Activated B cell treated with CpG ODN at 0.5 μM for 24 hours (primary cell): Measurements from ENCODE around the gene SLC19A2. TPM values are rescaled to one million over a fixed set of nuclear protein-coding genes. Genes with fewer than 3 reads are reported as not detected.
A peak's percentile ranks its signal among the peaks of the same experiment; 100 is the strongest.

Experiments
- ATAC-seq: fragments of 200-7000 bp; cut with Tn5 transposase; one replicate; pipeline ENCODE4 v1.10.0; 2021; ENCODE audit warnings: low read depth, mild to moderate bottlenecking, moderate library complexity
- CTCF ChIA-PET: fragments of 350-600 bp; sonication (Branson Sonifier 250); formaldehyde crosslinking; loops from one replicate; lab custom pipeline; 2021; ENCODE audit warnings: antibody characterized with exemption; lab: Charles Lee
- POLR2A ChIA-PET: fragments of 350-600 bp; sonication (Branson Sonifier 250); formaldehyde crosslinking; loops from one replicate; lab custom pipeline; 2021; ENCODE audit warnings: antibody characterized with exemption; lab: Charles Lee
- DNase-seq: peaks from one replicate; pipeline ENCODE4 v3.0.0; 2022
- H3K27ac Mint-ChIP-seq: one replicate; pipeline ENCODE4 v1.8.0; 2020; ENCODE audit warnings: mixed read lengths
- H3K27me3 Mint-ChIP-seq: one replicate; pipeline ENCODE4 v1.8.0; 2021; ENCODE audit warnings: mixed read lengths
- H3K36me3 Mint-ChIP-seq: one replicate; pipeline ENCODE4 v1.8.0; 2021; ENCODE audit warnings: low read depth, mixed read lengths
- H3K4me1 Mint-ChIP-seq: one replicate; pipeline ENCODE4 v1.8.0; 2021; ENCODE audit warnings: mixed read lengths
- H3K4me3 Mint-ChIP-seq: one replicate; pipeline ENCODE4 v1.8.0; 2020; ENCODE audit warnings: mild to moderate bottlenecking, mixed read lengths
- H3K9me3 Mint-ChIP-seq: one replicate; pipeline ENCODE4 v1.8.0; 2020; ENCODE audit warnings: mixed read lengths
- intact Hi-C: fragments of 100-400 bp; cut with micrococcal nuclease; formaldehyde crosslinking; loops from one replicate; pipeline ENCODE4 v1.15.1; 2024
- total RNA-seq: library from RNA; stranded (reverse); gene quantifications from 2 replicates; pipeline ENCODE4 v1.2.3, GENCODE V29; 2022
- TF ChIP-seq, protein P1 (sequence below): fragments of 200-600 bp; IDR thresholded peaks from one replicate; pipeline ENCODE4 v1.8.0; 2022; ENCODE audit warnings: antibody characterized with exemption, mild to moderate bottlenecking

The SLC19A2 gene
- total RNA-seq, 1 donor from 2014 or later = 3.6 TPM

- TF ChIP-seq, protein P1, sequence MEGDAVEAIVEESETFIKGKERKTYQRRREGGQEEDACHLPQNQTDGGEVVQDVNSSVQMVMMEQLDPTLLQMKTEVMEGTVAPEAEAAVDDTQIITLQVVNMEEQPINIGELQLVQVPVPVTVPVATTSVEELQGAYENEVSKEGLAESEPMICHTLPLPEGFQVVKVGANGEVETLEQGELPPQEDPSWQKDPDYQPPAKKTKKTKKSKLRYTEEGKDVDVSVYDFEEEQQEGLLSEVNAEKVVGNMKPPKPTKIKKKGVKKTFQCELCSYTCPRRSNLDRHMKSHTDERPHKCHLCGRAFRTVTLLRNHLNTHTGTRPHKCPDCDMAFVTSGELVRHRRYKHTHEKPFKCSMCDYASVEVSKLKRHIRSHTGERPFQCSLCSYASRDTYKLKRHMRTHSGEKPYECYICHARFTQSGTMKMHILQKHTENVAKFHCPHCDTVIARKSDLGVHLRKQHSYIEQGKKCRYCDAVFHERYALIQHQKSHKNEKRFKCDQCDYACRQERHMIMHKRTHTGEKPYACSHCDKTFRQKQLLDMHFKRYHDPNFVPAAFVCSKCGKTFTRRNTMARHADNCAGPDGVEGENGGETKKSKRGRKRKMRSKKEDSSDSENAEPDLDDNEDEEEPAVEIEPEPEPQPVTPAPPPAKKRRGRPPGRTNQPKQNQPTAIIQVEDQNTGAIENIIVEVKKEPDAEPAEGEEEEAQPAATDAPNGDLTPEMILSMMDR = no peak
- H3K4me1 Mint-ChIP-seq = peaks cover 4% of the 10 kb centered on the region
- intact Hi-C loops = no loop called here
- peak overlapping the region; percentile 60 for H3K4me3 Mint-ChIP-seq
- H3K27ac Mint-ChIP-seq = no peak overlapping the region
- DNase-seq (no peak), ATAC-seq (no peak)
- ChIA-PET CTCF (interaction anchor here (1.0 kb wide), 1 partner anchor 91 kb away, joined by 3 read pairs; no protein-coding TSS in a partner anchor), POLR2A (no interaction called here)
- H3K9me3 Mint-ChIP-seq = peaks cover 12% of the 10 kb centered on the region
- H3K36me3 Mint-ChIP-seq = peaks cover 4% of the 10 kb centered on the region
- H3K27me3 Mint-ChIP-seq = peaks cover 20% of the 10 kb centered on the region
These were observed 25.4 kb downstream of the SLC19A2 start for GRCh38 chr1:169460191-169460833.

DNA sequence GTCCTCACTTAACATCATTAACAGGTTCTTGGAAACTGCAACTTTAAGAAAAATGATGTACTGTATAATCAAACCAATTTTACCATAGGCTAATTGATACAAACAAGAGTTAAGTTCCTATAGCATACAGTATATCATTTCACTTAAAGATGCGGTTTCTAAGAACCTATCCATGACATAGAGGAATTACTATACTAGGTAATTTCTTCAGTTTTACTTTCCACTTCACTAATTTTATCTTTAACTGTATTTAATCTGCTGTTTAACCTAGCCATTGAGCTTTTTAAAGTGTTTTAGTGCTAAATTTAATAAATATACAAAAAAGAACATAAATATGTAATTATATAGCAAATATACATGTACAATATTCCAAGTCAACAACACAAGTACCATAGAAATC lies 28.3 kb downstream of the SLC19A2 start:
- peaks cover 27% of the 10 kb centered on the region for H3K27me3 Mint-ChIP-seq
- DNase-seq = no peak
- H3K4me3 Mint-ChIP-seq = no peak overlapping the region
- H3K9me3 Mint-ChIP-seq = peaks cover 12% of the 10 kb centered on the region
- peaks cover 4% of the 10 kb centered on the region for H3K36me3 Mint-ChIP-seq
- CTCF ChIA-PET = no interaction called here
- POLR2A ChIA-PET = no interaction called here
- ATAC-seq = no peak
- TF ChIP-seq, protein P1 = no peak
- intact Hi-C loops = no loop called here
- no peak overlapping the region for H3K27ac Mint-ChIP-seq
- H3K4me1 Mint-ChIP-seq = peaks cover 4% of the 10 kb centered on the region

- H3K9me3 Mint-ChIP-seq = peaks cover 12% of the 10 kb centered on the region
- no peak for DNase-seq
- no peak for ATAC-seq
- no peak overlapping the region for H3K27ac Mint-ChIP-seq
- H3K4me3 Mint-ChIP-seq = no peak overlapping the region
- CTCF ChIA-PET = no interaction called here
- POLR2A ChIA-PET = no interaction called here
- H3K4me1 Mint-ChIP-seq = peaks cover 4% of the 10 kb centered on the region
- intact Hi-C loops = no loop called here
- TF ChIP-seq, protein P1 = no peak
- H3K27me3 Mint-ChIP-seq = peaks cover 27% of the 10 kb centered on the region
- H3K36me3 Mint-ChIP-seq = peaks cover 4% of the 10 kb centered on the region
These were observed 29.7 kb downstream of the SLC19A2 start for GRCh38 chr1:169456029-169456428.

DNA sequence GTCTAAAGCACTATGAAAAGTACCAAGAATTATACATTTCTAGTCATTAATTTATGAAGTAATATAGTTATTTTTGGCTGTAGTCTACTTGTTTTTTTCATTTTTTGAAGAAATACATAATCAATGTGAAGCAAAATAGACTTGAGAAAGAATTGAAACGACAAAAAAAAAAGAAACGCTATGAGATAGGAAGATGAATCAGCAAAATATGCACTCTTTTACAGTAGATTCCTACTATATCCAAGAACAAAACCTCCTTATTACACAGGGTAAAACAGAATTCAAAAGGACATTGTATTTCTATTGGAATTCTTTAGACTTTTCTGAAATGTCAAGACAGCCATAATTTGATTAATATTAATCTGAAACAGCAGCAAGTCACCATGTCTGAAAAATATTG lies 32.8 kb downstream of the SLC19A2 start:
- Mint-ChIP-seq H3K36me3 (peaks cover 4% of the 10 kb centered on the region), H3K27me3 (peaks cover 29% of the 10 kb centered on the region), H3K9me3 (peaks cover 16% of the 10 kb centered on the region), H3K4me1 (no peaks in the 10 kb centered on the region), H3K27ac (no peak overlapping the region), H3K4me3 (no peak overlapping the region)
- ChIA-PET POLR2A (no interaction called here), CTCF (no interaction called here)
- TF ChIP-seq, protein P1 = no peak
- intact Hi-C loops = no loop called here
- ATAC-seq (no peak), DNase-seq (no peak)

- no peak for DNase-seq
- intact Hi-C loops = no loop called here
- Mint-ChIP-seq H3K36me3 (no peaks in the 10 kb centered on the region), H3K27me3 (peaks cover 25% of the 10 kb centered on the region), H3K9me3 (peaks cover 7% of the 10 kb centered on the region), H3K4me1 (no peaks in the 10 kb centered on the region), H3K27ac (no peak overlapping the region), H3K4me3 (no peak overlapping the region)
- POLR2A ChIA-PET = no interaction called here
- CTCF ChIA-PET = no interaction called here
- no peak for ATAC-seq
- TF ChIP-seq, protein P1 = no peak
These were observed 34.4 kb downstream of the SLC19A2 start for GRCh38 chr1:169451218-169451824.
